Natural killer cell treated with Interleukin-12 subunit alpha and Interleukin-12 subunit beta and Interleukin-15 and Interleukin-18, amount 100 ng/mL, for 72 hours (primary cell): Measurements from ENCODE around the gene NODAL. TPM values are rescaled to one million over a fixed set of nuclear protein-coding genes. Genes with fewer than 3 reads are reported as not detected.

Source experiments
- ATAC-seq, 2 donors: fragments of 150-1000 bp; cut with Tn5 transposase in 1 of 2; sonication (Bioruptor Pico), chemical (Tn5 transposase) in 1 of 2; 2 replicates each; pipeline ENCODE4 v1.10.0; 2021
- DNase-seq: peaks from one replicate; pipeline ENCODE4 v3.0.0; 2022; ENCODE audit warnings: low spot score
- H3K27ac Mint-ChIP-seq, 2 donors: 1 replicate in 1 of 2; 2 replicates in 1 of 2; pipeline ENCODE4 v1.8.0; 2022; ENCODE audit warnings: mixed read lengths in 2 of 2, mild to moderate bottlenecking in 1 of 2, moderate library complexity in 1 of 2
- H3K27me3 Mint-ChIP-seq, 2 donors: 1 replicate in 1 of 2; 2 replicates in 1 of 2; pipeline ENCODE4 v1.8.0; 2022; ENCODE audit warnings: mixed read lengths in 2 of 2
- H3K36me3 Mint-ChIP-seq: one replicate; pipeline ENCODE4 v1.8.0; 2022; ENCODE audit warnings: mixed read lengths
- H3K4me1 Mint-ChIP-seq, 2 donors: 1 replicate in 1 of 2; 2 replicates in 1 of 2; pipeline ENCODE4 v1.8.0; 2022; ENCODE audit warnings: low read depth in 2 of 2, mixed read lengths in 2 of 2, mild to moderate bottlenecking in 1 of 2
- H3K4me3 Mint-ChIP-seq: one replicate; pipeline ENCODE4 v1.8.0; 2022; ENCODE audit warnings: mixed read lengths
- H3K9me3 Mint-ChIP-seq: 2 replicates; pipeline ENCODE4 v1.8.0; 2022; ENCODE audit warnings: mixed read lengths
- total RNA-seq, 2 donors: library from RNA; stranded (reverse); gene quantifications; one replicate each; pipeline ENCODE4 v1.2.3, GENCODE V29; 2022

The NODAL gene
- total RNA-seq, 2 donors from 2014 or later, result not detected

- Mint-ChIP-seq H3K27ac (peak overlapping the region; percentile 89 to 97), H3K9me3 (no peaks in the 10 kb centered on the region), H3K4me3 (peak overlapping the region; percentile 98), H3K27me3 (no peaks in the 10 kb centered on the region), H3K36me3 (peaks cover 6% of the 10 kb centered on the region), H3K4me1 (peaks cover 45 to 47% of the 10 kb centered on the region in 2 donors)
- DNase-seq (peak; percentile 74), ATAC-seq (peak; percentile 72 to 74)
Observed at GRCh38 chr10:70405037-70405824, 36.2 kb downstream of the NODAL start.

GRCh38 chr10:70404787-70405036 is 36.8 kb downstream of the NODAL start:
- Mint-ChIP-seq H3K4me1 (peaks cover 43 to 44% of the 10 kb centered on the region in 2 donors), H3K27me3 (no peaks in the 10 kb centered on the region), H3K4me3 (peak overlapping the region; percentile 98), H3K27ac (peak overlapping the region; percentile 89 to 97), H3K36me3 (peaks cover 3% of the 10 kb centered on the region), H3K9me3 (no peaks in the 10 kb centered on the region)
- ATAC-seq, result no peak
- DNase-seq, result no peak

- no peaks in the 10 kb centered on the region for H3K27me3 Mint-ChIP-seq
- no peaks in the 10 kb centered on the region for H3K9me3 Mint-ChIP-seq
- H3K36me3 Mint-ChIP-seq, result no peaks in the 10 kb centered on the region
- ATAC-seq, result peak; percentile 97 to 99
- peak; percentile 97 for DNase-seq
- H3K4me1 Mint-ChIP-seq, result peaks cover 40% of the 10 kb centered on the region in 2 donors
- H3K4me3 Mint-ChIP-seq, result peak within 1 kb of the TSS; percentile 98
- peak within 1 kb of the TSS; percentile 89 to 97 for H3K27ac Mint-ChIP-seq
Observed at GRCh38 chr10:70404036-70404786, 37.3 kb downstream of the NODAL start, which contains the start of gene EIF4EBP2. Gene EIF4EBP2 (plus strand): TSS chr10:70404145. CDS start chr10:70404402, 257 bp downstream.

- Mint-ChIP-seq H3K27me3 (no peaks in the 10 kb centered on the region), H3K4me3 (peak overlapping the region; percentile 98), H3K36me3 (no peaks in the 10 kb centered on the region), H3K27ac (peak overlapping the region; percentile 66 to 89), H3K4me1 (peaks cover 33% of the 10 kb centered on the region in 2 donors), H3K9me3 (no peaks in the 10 kb centered on the region)
- ATAC-seq, result no peak
- DNase-seq, result no peak
Observed at GRCh38 chr10:70403483-70404035, 37.9 kb downstream of the NODAL start.

DNA sequence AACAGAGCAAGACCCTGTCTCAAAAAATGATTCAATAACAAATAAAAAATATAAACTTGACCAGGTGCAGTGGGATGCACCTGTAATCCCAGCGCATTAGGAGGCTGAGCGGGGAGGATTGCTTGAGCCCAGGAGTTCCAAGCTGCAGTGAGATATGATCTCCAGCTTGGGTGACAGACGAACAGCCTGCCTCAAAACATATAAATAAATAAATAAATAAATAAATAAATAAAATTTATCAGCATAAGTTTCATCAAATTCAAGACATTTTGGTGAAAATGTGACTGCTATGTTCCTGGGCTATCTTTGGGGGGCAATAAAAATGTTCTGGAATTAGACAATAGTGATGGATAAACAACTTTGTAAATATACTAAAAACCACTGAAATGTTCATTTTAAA is 42.3 kb downstream of the NODAL start:
- no peak for DNase-seq
- Mint-ChIP-seq H3K9me3 (no peaks in the 10 kb centered on the region), H3K27ac (no peak overlapping the region), H3K36me3 (no peaks in the 10 kb centered on the region), H3K4me1 (peaks cover 5 to 9% of the 10 kb centered on the region in 2 donors), H3K4me3 (no peak overlapping the region), H3K27me3 (no peaks in the 10 kb centered on the region)
- ATAC-seq, result no peak

DNA sequence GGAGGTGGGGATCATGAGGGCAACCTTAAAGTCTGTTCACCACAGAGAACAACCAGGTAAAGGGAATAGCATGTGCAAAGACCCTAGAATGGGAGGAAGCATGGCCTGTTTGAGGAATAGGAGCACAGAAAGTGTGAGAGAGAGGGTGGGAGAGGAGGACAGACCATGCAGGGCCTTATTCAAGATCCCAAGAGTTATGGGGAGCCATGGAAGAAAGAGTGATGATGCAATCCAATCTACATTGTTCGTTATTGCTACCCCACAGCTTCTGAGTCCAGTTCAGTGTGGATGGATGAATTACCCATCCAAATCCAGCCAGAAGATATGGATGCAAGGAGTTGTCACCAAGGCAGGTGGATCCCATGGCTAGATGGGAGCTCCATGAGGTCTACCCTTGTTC is 45.3 kb downstream of the NODAL start:
- no peak for ATAC-seq
- DNase-seq, result no peak
- Mint-ChIP-seq H3K27me3 (peaks cover 6 to 11% of the 10 kb centered on the region in 2 donors), H3K27ac (no peak overlapping the region), H3K4me1 (no peaks in the 10 kb centered on the region), H3K9me3 (no peaks in the 10 kb centered on the region), H3K36me3 (no peaks in the 10 kb centered on the region), H3K4me3 (no peak overlapping the region)

- Mint-ChIP-seq H3K4me1 (no peaks in the 10 kb centered on the region), H3K27ac (no peak overlapping the region), H3K9me3 (no peaks in the 10 kb centered on the region), H3K4me3 (no peak overlapping the region), H3K36me3 (no peaks in the 10 kb centered on the region), H3K27me3 (peaks cover 6 to 26% of the 10 kb centered on the region in 2 donors)
- ATAC-seq (no peak), DNase-seq (no peak)
Observed at GRCh38 chr10:70391654-70392053, 49.8 kb downstream of the NODAL start.

Other genes starting within 250 kb of the NODAL start
- 100 to 1,000 TPM; 263 to 285 TPM for gene PPA1, start 208.3 kb downstream of the NODAL start, total RNA-seq
- gene NPFFR1, start 157.7 kb downstream of the NODAL start, total RNA-seq, result under 1 TPM in 1 of 2 donors, not detected in 1; 0.02 TPM
- gene LRRC20, start 59.1 kb downstream of the NODAL start, total RNA-seq, result 10 to 100 TPM in 1 of 2 donors, 1 to 10 TPM in 1; 6.5 to 17.1 TPM
- gene EIF4EBP2, start 37.5 kb downstream of the NODAL start, total RNA-seq, result 10 to 100 TPM; 49.8 to 54.6 TPM
- gene PALD1, start 37.1 kb upstream of the NODAL start, total RNA-seq, result 1 to 10 TPM in 1 of 2 donors, under 1 TPM in 1; 0.33 to 1.4 TPM
- gene PRF1, start 161.1 kb upstream of the NODAL start, total RNA-seq, result 1,000 to 10,000 TPM in 1 of 2 donors, 100 to 1,000 TPM in 1; 497 to 1,157 TPM
- under 1 TPM; 0.07 to 0.61 TPM for gene ADAMTS14, start 230.8 kb upstream of the NODAL start, total RNA-seq